Lower lobe of right lung (tissue), 2 donors: ENCODE results near the gene WSB2. TPM values are rescaled to one million over a fixed set of nuclear protein-coding genes. Genes with fewer than 3 reads are reported as not detected.
A peak's percentile ranks its signal among the peaks of the same experiment; 100 is the strongest.

Source experiments
- ATAC-seq, 2 donors: fragments of 200-7000 bp; cut with Tn5 transposase; one replicate each; pipeline ENCODE4 v1.9.1; 2020 to 2022; ENCODE audit warnings: mild to moderate bottlenecking in 2 of 2, moderate library complexity in 2 of 2
- DNase-seq: peaks from one replicate; pipeline ENCODE4 v3.0.0-alpha.2; 2020
- H3K27ac ChIP-seq: fragments of 200-600 bp; one replicate; pipeline ENCODE4 v1.8.0; 2022
- H3K27me3 ChIP-seq: fragments of 200-600 bp; one replicate; pipeline ENCODE4 v1.8.0; 2022; ENCODE audit warnings: low read depth
- H3K36me3 ChIP-seq: fragments of 200-600 bp; one replicate; pipeline ENCODE4 v1.8.0; 2022; ENCODE audit warnings: mild to moderate bottlenecking
- H3K4me1 ChIP-seq: fragments of 200-600 bp; one replicate; pipeline ENCODE4 v1.8.0; 2022
- H3K4me3 ChIP-seq: fragments of 200-600 bp; one replicate; pipeline ENCODE4 v1.8.0; 2022; ENCODE audit warnings: mild to moderate bottlenecking
- H3K9me3 ChIP-seq: fragments of 200-600 bp; one replicate; pipeline ENCODE4 v1.8.0; 2022
- CTCF ChIP-seq: fragments of 200-600 bp; IDR thresholded peaks from one replicate; pipeline ENCODE4 v1.8.0; 2022; ENCODE audit warnings: antibody characterized with exemption, mild to moderate bottlenecking
- intact Hi-C: fragments of 100-400 bp; cut with DNase I; formaldehyde crosslinking; loops from one replicate; pipeline ENCODE4 v1.11.0; 2022
- total RNA-seq: library from RNA; stranded (reverse); fragmentation: NEBNext Ultra II Directional; extraction: Animal tissue kit (Norgen Biotek cat#: 25700); gene quantifications from one replicate; pipeline ENCODE4 v1.2.1, GENCODE V29; 2021
- donor health status: DM: no; HTN: yes; CAD: no; lungs with severe emphysema.

Gene WSB2
- total RNA-seq, 1 donor from 2014 or later = 75.1 TPM

DNA sequence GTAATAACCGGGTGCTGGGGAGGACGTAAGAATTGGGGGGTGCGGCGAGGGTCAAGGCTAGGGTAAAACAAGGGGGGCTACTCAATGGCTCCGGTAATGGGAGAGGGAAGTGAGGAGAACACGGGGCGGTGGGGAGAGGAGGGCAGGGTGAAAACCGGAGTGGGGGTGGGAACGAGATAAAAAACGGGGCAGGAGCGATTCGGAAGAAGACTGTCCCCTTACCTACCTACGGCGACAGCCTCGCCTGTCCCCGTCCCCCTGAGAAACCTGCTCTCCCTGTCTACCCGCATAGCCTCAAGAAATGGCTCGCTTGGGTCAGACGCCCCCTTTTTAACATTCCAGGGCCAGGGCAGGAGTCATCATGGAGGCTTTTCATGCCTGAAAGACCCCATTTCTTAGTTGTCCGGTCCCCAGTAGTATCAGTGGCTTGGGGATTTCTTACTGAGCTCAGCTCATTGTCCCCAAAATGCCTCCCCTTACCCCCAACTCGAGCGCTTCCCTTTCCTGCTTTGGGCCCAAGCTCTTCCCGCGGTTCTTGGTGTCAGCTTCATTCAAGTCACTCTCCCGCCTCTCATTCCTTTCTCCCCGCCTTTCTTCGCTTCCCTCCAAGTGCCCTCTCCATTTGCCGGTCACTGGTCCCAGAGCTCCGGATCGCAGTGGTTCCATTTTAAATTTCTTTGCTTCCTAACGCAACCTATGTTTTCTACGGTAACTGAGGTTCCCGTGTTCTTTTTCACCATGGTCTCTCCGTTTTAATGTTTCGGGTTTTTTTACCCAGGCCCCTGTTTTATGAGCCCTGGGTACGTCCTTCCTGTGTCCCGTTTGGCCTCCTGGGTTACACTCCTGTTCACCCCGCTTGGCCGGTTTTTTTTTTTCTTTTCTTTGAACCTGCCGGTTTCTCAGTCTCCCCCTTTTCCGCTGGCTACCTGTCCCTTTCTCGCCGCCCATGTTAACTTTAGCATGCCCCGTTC lies 1.2 kb upstream of the WSB2 start:
- Histone ChIP-seq H3K27me3 (no peaks in the 10 kb centered on the region), H3K36me3 (no peaks in the 10 kb centered on the region), H3K4me3 (peak overlapping the region; percentile 65), H3K27ac (peak overlapping the region; percentile 94), H3K9me3 (no peaks in the 10 kb centered on the region), H3K4me1 (peaks cover 43% of the 10 kb centered on the region)
- intact Hi-C loops = no loop called here
- DNase-seq (peak; percentile 52), ATAC-seq (peak; percentile 45 to 70)
- no peak for TF ChIP-seq CTCF

DNA sequence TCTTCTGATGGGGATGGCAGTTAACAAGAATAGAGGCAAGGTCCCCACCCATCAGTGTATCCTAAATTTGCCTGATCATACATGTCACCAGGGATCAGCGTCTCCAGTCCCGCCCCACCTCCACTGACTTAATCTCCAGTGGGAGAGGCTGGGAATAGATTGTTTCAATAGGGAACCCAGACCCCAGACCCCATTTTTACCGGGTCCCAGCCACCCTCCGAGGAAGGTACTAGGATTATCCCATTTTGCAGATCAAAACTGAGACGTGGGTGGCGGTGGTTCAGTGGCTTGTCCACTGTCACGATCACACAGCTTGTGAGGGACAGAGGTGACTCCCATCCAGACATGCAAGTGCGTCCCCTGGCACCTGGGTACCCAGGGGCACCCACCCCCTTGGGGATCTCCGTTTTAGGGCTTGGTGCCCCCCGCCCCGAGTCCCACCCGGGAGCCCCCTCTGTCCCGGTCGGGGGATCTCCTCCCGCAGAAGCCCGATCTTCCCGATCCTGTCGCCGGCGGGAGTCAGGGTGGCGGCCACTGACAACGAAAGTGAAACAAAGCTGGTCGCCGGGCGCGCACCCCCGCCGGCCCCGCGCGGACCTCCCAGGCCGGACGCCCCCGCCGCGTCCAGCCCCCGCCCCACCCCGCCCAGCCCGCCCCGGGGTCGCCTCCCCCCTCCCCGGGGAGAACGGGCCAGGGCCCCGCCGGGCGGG lies 523 bp downstream of the WSB2 start:
- no peak for TF ChIP-seq CTCF
- ATAC-seq (peak; percentile 63 to 66), DNase-seq (peak; percentile 78)
- no peaks in the 10 kb centered on the region for H3K27me3 ChIP-seq
- intact Hi-C loops = no loop called here
- H3K36me3 ChIP-seq = no peaks in the 10 kb centered on the region
- no peaks in the 10 kb centered on the region for H3K9me3 ChIP-seq
- peaks cover 55% of the 10 kb centered on the region for H3K4me1 ChIP-seq
- H3K27ac ChIP-seq = peak overlapping the region; percentile 94
- peak overlapping the region; percentile 78 for H3K4me3 ChIP-seq

DNA sequence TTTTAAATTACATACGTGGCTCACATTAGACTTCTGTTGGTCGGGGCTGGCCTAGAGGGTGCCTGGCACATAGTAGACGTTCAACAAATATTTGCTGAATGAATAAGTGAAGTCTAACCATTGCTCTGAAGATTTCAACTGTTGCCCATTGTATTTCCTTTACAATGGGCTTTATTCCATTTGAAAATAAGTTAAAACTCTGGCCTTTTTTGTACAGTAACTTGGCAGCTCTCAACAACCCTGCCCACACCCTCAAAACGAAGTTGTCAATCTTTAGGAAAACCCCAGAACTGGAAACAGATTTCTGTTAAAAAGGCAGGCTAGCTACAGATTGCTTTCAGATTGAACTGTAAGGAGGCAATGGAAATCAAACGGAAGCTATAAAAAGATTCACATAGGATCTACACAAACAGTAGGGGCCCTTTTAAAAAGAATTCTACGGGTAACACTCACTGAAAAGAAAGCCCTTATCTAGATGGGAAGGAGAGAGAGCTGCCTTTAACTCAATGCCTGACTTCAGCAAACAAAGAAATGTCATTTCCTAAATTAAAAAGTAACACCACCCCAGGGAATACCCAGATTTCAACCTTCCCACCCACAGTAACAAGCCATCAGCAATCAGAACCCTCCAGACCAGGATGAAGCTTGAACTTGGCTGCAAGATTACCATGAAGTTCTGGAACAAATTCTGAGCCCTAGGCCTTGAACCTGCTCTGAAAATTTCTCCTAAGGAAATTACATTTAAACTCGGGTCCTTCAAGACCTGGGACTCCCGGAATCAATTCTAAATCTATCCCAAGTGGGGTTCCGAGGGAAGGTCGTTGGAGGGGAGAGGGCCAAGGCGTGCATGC lies 1.4 kb downstream of the WSB2 start:
- H3K36me3 ChIP-seq = no peaks in the 10 kb centered on the region
- no peaks in the 10 kb centered on the region for H3K9me3 ChIP-seq
- peaks cover 53% of the 10 kb centered on the region for H3K4me1 ChIP-seq
- TF ChIP-seq CTCF = no peak
- ATAC-seq = no peak
- DNase-seq = no peak
- peak overlapping the region; percentile 78 for H3K4me3 ChIP-seq
- H3K27me3 ChIP-seq = no peaks in the 10 kb centered on the region
- H3K27ac ChIP-seq = peak overlapping the region; percentile 94
- intact Hi-C loops = no loop called here

GRCh38 chr12:118058881-118059280 lies 2.1 kb downstream of the WSB2 start:
- H3K27ac ChIP-seq = peak overlapping the region; percentile 94
- intact Hi-C loops = no loop called here

More at GRCh38 chr12:118058881-118059280, 2.1 kb downstream of the WSB2 start:
- Histone ChIP-seq H3K27me3 (no peaks in the 10 kb centered on the region), H3K36me3 (no peaks in the 10 kb centered on the region), H3K9me3 (no peaks in the 10 kb centered on the region), H3K4me1 (peaks cover 53% of the 10 kb centered on the region), H3K4me3 (no peak overlapping the region)
- TF ChIP-seq CTCF = no peak
- DNase-seq (no peak), ATAC-seq (no peak)
